Smooth muscle cell (in vitro differentiated cells): ENCODE data around the gene DPEP1. TPM values are rescaled to one million over a fixed set of nuclear protein-coding genes. Genes with fewer than 3 reads are reported as not detected.
"Not testable (repeated sequence)": the region's sequence is repeated elsewhere in the genome, so short reads cannot be mapped to it uniquely, and the experiment has no call there.

ENCODE experiments used
- DNase-seq: peaks from one replicate; lab custom pipeline; 2025; ENCODE audit not compliant: unreplicated experiment; lab: John Stamatoyannopoulos, UW
- H2AFZ ChIP-seq: fragments of 200-600 bp; sonication (generic); 2 replicates; pipeline ENCODE4 v1.6.0; 2016; ENCODE audit warnings: antibody characterized with exemption, low read depth, mild to moderate bottlenecking
- H3F3A ChIP-seq: fragments of 200-600 bp; sonication (generic); 2 replicates; pipeline ENCODE4 v1.6.0; 2017; ENCODE audit warnings: antibody characterized with exemption, low read depth
- H3K27ac ChIP-seq: fragments of 200-600 bp; sonication (generic); 2 replicates; pipeline ENCODE4 v1.5.1; 2016; ENCODE audit warnings: low read depth, mild to moderate bottlenecking
- H3K27me3 ChIP-seq: fragments of 200-600 bp; sonication (generic); 2 replicates; pipeline ENCODE4 v1.6.1; 2016; ENCODE audit warnings: low read depth, mild to moderate bottlenecking
- H3K36me3 ChIP-seq: fragments of 200-600 bp; sonication (generic); 2 replicates; pipeline ENCODE4 v1.5.1; 2016; ENCODE audit warnings: low read depth
- H3K4me1 ChIP-seq: fragments of 200-600 bp; sonication (generic); 2 replicates; pipeline ENCODE4 v1.5.1; 2016; ENCODE audit warnings: low read depth
- H3K4me2 ChIP-seq: fragments of 200-600 bp; sonication (generic); 2 replicates; pipeline ENCODE4 v1.6.0; 2016; ENCODE audit warnings: mild to moderate bottlenecking
- H3K4me3 ChIP-seq: fragments of 200-600 bp; sonication (generic); 2 replicates; pipeline ENCODE4 v1.5.1; 2016; ENCODE audit warnings: mild to moderate bottlenecking
- H3K79me2 ChIP-seq: fragments of 200-600 bp; sonication (generic); 2 replicates; pipeline ENCODE4 v1.6.0; 2016; ENCODE audit warnings: low read depth, mild to moderate bottlenecking
- H3K9ac ChIP-seq: fragments of 200-600 bp; sonication (generic); 2 replicates; pipeline ENCODE4 v1.6.0; 2016; ENCODE audit warnings: low read depth
- H3K9me3 ChIP-seq: fragments of 200-600 bp; sonication (generic); replicated peaks from 2 replicates; pipeline ENCODE4 v1.5.1; 2016; ENCODE audit warnings: low read depth
- H4K20me1 ChIP-seq: fragments of 200-600 bp; sonication (generic); 2 replicates; pipeline ENCODE4 v1.6.0; 2016; ENCODE audit warnings: low read depth
- WGBS: methylation state at CpG from one replicate; pipeline ENCODE4 v1.1.7; 2016; ENCODE audit warnings: low lambda C conversion rate; 5-methylcytosine and 5-hydroxymethylcytosine counted together
- polyA plus RNA-seq: library from polyadenylated mRNA; unstranded; fragments of >200 nt; fragmentation: Nextera tagmentation; extraction: Ambion mirVana; gene quantifications from 2 replicates; pipeline ENCODE4 v1.2.1, GENCODE V29; 2016
- total RNA-seq: library from RNA; depleted of rRNA; stranded (reverse); fragments of >200 nt; gene quantifications from 2 replicates; pipeline ENCODE4 v1.2.3, GENCODE V29; 2014
- TF ChIP-seq, protein P1 (sequence below): fragments of 200-600 bp; sonication (generic); IDR thresholded peaks from 2 replicates; pipeline ENCODE4 v1.5.1; 2017; ENCODE audit warnings: borderline replicate concordance, mild to moderate bottlenecking, antibody characterized with exemption; ENCODE audit not compliant: insufficient read depth, poor library complexity, severe bottlenecking

The DPEP1 gene
- total and polyA plus RNA-seq, 2 experiments from 2014 or later = not detected

DNA sequence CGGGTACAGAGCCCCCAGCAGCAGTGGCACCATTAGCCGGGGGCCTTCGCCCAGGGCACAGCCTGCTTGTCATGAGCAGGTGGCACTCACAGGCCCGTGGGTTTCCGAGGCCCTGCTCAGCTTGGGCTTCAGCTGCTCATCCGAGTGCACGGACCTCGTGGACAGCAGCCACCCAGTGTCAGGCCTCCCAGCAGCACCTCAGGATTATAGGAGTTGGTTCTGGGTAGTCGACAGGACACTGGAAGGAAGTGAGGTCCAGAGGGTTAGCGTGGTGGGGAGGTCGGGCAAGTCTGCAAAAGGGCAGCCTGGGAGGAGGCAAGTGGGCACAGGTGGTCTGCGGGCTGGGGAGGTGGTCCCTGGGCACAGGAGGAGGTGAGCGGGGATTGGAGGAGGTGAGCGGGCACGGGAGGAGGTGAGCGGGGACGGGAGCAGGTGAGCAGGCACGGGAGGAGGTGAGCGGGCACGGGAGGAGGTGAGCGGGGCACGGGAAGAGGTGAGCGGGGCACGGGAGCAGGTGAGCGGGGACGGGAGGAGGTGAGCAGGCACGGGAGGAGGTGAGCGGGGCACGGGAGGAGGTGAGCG lies 43.0 kb upstream of the DPEP1 start:
- H3K4me1 ChIP-seq = peaks cover 13% of the 10 kb centered on the region
- no peaks in the 10 kb centered on the region for H3K79me2 ChIP-seq
- H3K9me3 ChIP-seq = no peaks in the 10 kb centered on the region
- no peak overlapping the region for H3K4me2 ChIP-seq
- H3K9ac ChIP-seq = no peak overlapping the region
- H3K27me3 ChIP-seq = peaks cover 8% of the 10 kb centered on the region
- H2AFZ ChIP-seq = no peak overlapping the region
- no peak overlapping the region for H3K27ac ChIP-seq
- DNase-seq = no peak
- H3F3A ChIP-seq = no peaks in the 10 kb centered on the region
- 91% methylated on average over 12 of the region's 30 CpGs for WGBS
- H4K20me1 ChIP-seq = peaks cover 16% of the 10 kb centered on the region
- H3K4me3 ChIP-seq = no peak overlapping the region
- TF ChIP-seq, protein P1, sequence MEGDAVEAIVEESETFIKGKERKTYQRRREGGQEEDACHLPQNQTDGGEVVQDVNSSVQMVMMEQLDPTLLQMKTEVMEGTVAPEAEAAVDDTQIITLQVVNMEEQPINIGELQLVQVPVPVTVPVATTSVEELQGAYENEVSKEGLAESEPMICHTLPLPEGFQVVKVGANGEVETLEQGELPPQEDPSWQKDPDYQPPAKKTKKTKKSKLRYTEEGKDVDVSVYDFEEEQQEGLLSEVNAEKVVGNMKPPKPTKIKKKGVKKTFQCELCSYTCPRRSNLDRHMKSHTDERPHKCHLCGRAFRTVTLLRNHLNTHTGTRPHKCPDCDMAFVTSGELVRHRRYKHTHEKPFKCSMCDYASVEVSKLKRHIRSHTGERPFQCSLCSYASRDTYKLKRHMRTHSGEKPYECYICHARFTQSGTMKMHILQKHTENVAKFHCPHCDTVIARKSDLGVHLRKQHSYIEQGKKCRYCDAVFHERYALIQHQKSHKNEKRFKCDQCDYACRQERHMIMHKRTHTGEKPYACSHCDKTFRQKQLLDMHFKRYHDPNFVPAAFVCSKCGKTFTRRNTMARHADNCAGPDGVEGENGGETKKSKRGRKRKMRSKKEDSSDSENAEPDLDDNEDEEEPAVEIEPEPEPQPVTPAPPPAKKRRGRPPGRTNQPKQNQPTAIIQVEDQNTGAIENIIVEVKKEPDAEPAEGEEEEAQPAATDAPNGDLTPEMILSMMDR = no peak
- no peaks in the 10 kb centered on the region for H3K36me3 ChIP-seq

DNA sequence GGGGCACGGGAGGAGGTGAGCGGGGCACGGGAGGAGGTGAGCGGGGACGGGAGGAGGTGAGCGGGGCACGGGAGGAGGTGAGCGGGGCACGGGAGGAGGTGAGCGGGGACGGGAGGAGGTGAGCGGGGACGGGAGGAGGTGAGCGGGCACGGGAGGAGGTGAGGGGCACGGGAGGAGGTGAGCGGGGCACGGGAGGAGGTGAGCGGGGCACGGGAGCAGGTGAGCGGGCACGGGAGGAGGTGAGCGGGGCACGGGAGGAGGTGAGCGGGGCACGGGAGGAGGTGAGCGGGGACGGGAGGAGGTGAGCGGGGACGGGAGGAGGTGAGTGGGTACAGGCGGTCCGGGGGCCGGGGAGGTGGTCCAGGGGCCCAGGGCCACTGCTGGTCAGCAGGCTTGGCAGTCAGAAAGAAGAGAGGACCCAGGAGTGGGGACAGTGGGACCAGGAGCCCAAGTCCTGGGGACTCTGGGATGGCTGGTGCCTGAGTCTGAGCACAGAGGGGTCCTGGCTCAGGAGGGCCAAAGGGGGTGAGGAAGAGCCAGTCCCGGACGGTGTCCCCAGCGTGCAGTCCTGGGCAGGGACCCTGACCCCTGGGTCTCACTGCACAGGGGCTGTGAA lies 42.4 kb upstream of the DPEP1 start:
- not testable (repeated sequence) for H3K4me2 ChIP-seq, H3K4me1 ChIP-seq, H3K4me3 ChIP-seq, DNase-seq, H3K9ac ChIP-seq, H3K79me2 ChIP-seq, H4K20me1 ChIP-seq, H3K36me3 ChIP-seq, H3F3A ChIP-seq, H2AFZ ChIP-seq, H3K27ac ChIP-seq, H3K9me3 ChIP-seq
- 97% methylated on average over 3 of the region's 36 CpGs for WGBS
- peaks cover 12% of the 10 kb centered on the region for H3K27me3 ChIP-seq

DNA sequence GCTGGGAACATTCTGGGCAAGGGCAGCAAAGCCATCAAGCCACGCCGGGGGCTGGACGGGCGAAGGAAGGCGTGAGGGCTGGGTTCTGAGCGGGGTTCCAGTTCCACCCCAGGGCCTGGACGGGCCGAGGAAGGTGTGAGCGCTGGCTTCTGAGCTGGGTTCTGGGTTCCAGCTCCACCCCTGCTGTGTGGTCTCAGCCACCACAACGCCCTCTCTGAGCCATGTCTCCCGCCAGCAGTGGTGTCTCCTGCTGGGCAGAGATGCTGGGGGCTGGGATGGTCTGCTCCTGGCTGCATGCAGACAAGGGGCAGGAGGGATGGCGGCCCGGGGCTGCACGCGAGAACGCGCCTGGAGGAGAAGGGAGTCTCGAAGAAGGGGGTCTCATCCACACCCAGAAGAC lies 41.8 kb upstream of the DPEP1 start:
- H3K4me2 ChIP-seq = no peak overlapping the region
- no peak overlapping the region for H3K27ac ChIP-seq
- H3K9me3 ChIP-seq = no peaks in the 10 kb centered on the region
- H3K36me3 ChIP-seq = no peaks in the 10 kb centered on the region
- H3K9ac ChIP-seq = no peak overlapping the region
- H3K4me3 ChIP-seq = no peak overlapping the region
- DNase-seq = no peak
- no peaks in the 10 kb centered on the region for H3F3A ChIP-seq
- no peak overlapping the region for H2AFZ ChIP-seq
- H3K27me3 ChIP-seq = peaks cover 17% of the 10 kb centered on the region
- no peaks in the 10 kb centered on the region for H3K79me2 ChIP-seq
- H3K4me1 ChIP-seq = peaks cover 6% of the 10 kb centered on the region
- 92% methylated on average over 18 of the region's 18 CpGs for WGBS
- TF ChIP-seq, protein P1 = no peak
- peaks cover 4% of the 10 kb centered on the region for H4K20me1 ChIP-seq

DNA sequence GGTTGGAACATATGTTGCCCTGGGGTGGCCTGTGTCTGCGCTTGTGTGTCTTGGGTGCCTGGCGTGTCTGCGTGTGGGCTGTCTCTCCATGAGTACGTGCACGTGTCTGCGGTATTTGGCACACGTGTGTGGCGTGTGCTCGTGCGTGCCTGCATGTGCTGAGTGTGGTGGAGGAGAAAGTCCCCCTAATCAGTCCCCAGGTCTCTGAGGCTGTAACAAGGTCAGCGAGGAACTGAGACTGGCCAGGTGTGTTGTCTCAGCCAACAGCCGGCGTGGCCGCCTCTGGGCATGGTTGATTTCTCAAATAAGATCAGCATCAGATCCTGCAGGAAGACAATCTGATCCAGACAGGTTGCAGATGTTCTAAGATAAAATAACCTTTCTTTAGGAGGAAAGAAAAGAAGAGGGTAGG lies 41.4 kb upstream of the DPEP1 start:
- WGBS = 98% methylated on average over 14 of the region's 14 CpGs
- no peak overlapping the region for H3K4me3 ChIP-seq
- peaks cover 22% of the 10 kb centered on the region for H3K27me3 ChIP-seq
- H3K36me3 ChIP-seq = no peaks in the 10 kb centered on the region
- H4K20me1 ChIP-seq = no peaks in the 10 kb centered on the region
- no peaks in the 10 kb centered on the region for H3K9me3 ChIP-seq
- H3K4me1 ChIP-seq = peaks cover 6% of the 10 kb centered on the region
- no peak overlapping the region for H3K9ac ChIP-seq
- TF ChIP-seq, protein P1 = no peak
- no peak overlapping the region for H3K4me2 ChIP-seq
- H2AFZ ChIP-seq = no peak overlapping the region
- DNase-seq = no peak
- H3K27ac ChIP-seq = no peak overlapping the region
- no peaks in the 10 kb centered on the region for H3F3A ChIP-seq
- no peaks in the 10 kb centered on the region for H3K79me2 ChIP-seq
